Neural progenitor cell (in vitro differentiated cells): ENCODE results near the gene CFAP61. TPM values are rescaled to one million over a fixed set of nuclear protein-coding genes. Genes with fewer than 3 reads are reported as not detected.

Experiments
- DNase-seq: peaks from one replicate; pipeline ENCODE4 v3.0.0-alpha.2; 2016; ENCODE audit warnings: low spot score
- H2AFZ ChIP-seq: fragments of 200-600 bp; sonication (generic); replicated peaks from 2 replicates; pipeline ENCODE4 v1.6.1; 2016; ENCODE audit warnings: antibody characterized with exemption
- H3F3A ChIP-seq: fragments of 200-600 bp; sonication (generic); 2 replicates; pipeline ENCODE4 v1.6.1; 2016; ENCODE audit warnings: antibody characterized with exemption, low read depth
- H3K27ac ChIP-seq: fragments of 200-600 bp; sonication (generic); 2 replicates; pipeline ENCODE4 v1.5.1; 2016; ENCODE audit warnings: mild to moderate bottlenecking
- H3K27me3 ChIP-seq: fragments of 200-600 bp; sonication (generic); 2 replicates; pipeline ENCODE4 v1.6.1; 2016; ENCODE audit warnings: mild to moderate bottlenecking, moderate library complexity
- H3K36me3 ChIP-seq: fragments of 200-600 bp; sonication (generic); 2 replicates; pipeline ENCODE4 v1.5.1; 2016
- H3K4me1 ChIP-seq: fragments of 200-600 bp; sonication (generic); 2 replicates; pipeline ENCODE4 v1.6.1; 2016; ENCODE audit warnings: mixed run types
- H3K4me2 ChIP-seq: fragments of 200-600 bp; sonication (generic); 2 replicates; pipeline ENCODE4 v1.6.1; 2016
- H3K4me3 ChIP-seq: fragments of 200-600 bp; sonication (generic); 2 replicates; pipeline ENCODE4 v1.5.1; 2016
- H3K79me2 ChIP-seq: fragments of 200-600 bp; sonication (generic); 2 replicates; pipeline ENCODE4 v1.6.1; 2016; ENCODE audit warnings: low read depth
- H3K9ac ChIP-seq: fragments of 200-600 bp; sonication (generic); 2 replicates; pipeline ENCODE4 v1.6.1; 2016
- H3K9me3 ChIP-seq: fragments of 200-600 bp; sonication (generic); 2 replicates; pipeline ENCODE4 v1.5.1; 2016; ENCODE audit warnings: low read depth
- H4K20me1 ChIP-seq: fragments of 200-600 bp; sonication (generic); 2 replicates; pipeline ENCODE4 v1.6.1; 2016; ENCODE audit warnings: low read depth
- H3K27ac Mint-ChIP-seq: 3 replicates; pipeline ENCODE4 v1.8.0; 2021; ENCODE audit warnings: mixed read lengths
- H3K27me3 Mint-ChIP-seq: 2 replicates; pipeline ENCODE4 v1.8.0; 2022; ENCODE audit warnings: low read depth, mild to moderate bottlenecking, inconsistent platforms, moderate library complexity, mixed read lengths; ENCODE audit not compliant: insufficient read depth
- H3K36me3 Mint-ChIP-seq: 3 replicates; pipeline ENCODE4 v1.8.0; 2021; ENCODE audit warnings: mixed read lengths
- H3K4me1 Mint-ChIP-seq: 3 replicates; pipeline ENCODE4 v1.8.0; 2021; ENCODE audit warnings: mixed read lengths
- H3K4me3 Mint-ChIP-seq: 3 replicates; pipeline ENCODE4 v1.8.0; 2021; ENCODE audit warnings: mild to moderate bottlenecking, moderate library complexity, mixed read lengths
- H3K9me3 Mint-ChIP-seq: 3 replicates; pipeline ENCODE4 v1.8.0; 2020; ENCODE audit warnings: mixed read lengths
- EZH2 ChIP-seq: fragments of 200-600 bp; sonication (generic); IDR thresholded peaks from 2 replicates; pipeline ENCODE4 v1.6.1; 2017; ENCODE audit warnings: antibody characterized with exemption, mild to moderate bottlenecking, moderate library complexity
- EZH2phosphoT487 ChIP-seq: fragments of 200-600 bp; sonication (generic); IDR thresholded peaks from 2 replicates; pipeline ENCODE4 v1.6.1; 2017; ENCODE audit warnings: antibody characterized with exemption
- total RNA-seq: library from RNA; depleted of rRNA; stranded (reverse); fragments of >200 nt; gene quantifications from 2 replicates; pipeline ENCODE4 v1.2.3, GENCODE V29; 2015; ENCODE audit warnings: low replicate concordance
- TF ChIP-seq, protein P1 (sequence below): fragments of 200-600 bp; sonication (generic); IDR thresholded peaks from 2 replicates; pipeline ENCODE4 v1.5.1; 2017; ENCODE audit warnings: antibody characterized with exemption, mild to moderate bottlenecking

Gene CFAP61
- total RNA-seq, 1 donor from 2014 or later: not detected

- no peaks in the 10 kb centered on the region for H3K9me3 ChIP-seq
- no peaks in the 10 kb centered on the region for H3K79me2 ChIP-seq
- Mint-ChIP-seq H3K27me3 (peaks cover 2% of the 10 kb centered on the region), H3K9me3 (no peaks in the 10 kb centered on the region), H3K36me3 (no peaks in the 10 kb centered on the region), H3K27ac (peak overlapping the region; percentile 86), H3K4me3 (no peak overlapping the region), H3K4me1 (peaks cover 51% of the 10 kb centered on the region)
- TF ChIP-seq EZH2phosphoT487 (no peak), EZH2 (no peak)
- TF ChIP-seq, protein P1, sequence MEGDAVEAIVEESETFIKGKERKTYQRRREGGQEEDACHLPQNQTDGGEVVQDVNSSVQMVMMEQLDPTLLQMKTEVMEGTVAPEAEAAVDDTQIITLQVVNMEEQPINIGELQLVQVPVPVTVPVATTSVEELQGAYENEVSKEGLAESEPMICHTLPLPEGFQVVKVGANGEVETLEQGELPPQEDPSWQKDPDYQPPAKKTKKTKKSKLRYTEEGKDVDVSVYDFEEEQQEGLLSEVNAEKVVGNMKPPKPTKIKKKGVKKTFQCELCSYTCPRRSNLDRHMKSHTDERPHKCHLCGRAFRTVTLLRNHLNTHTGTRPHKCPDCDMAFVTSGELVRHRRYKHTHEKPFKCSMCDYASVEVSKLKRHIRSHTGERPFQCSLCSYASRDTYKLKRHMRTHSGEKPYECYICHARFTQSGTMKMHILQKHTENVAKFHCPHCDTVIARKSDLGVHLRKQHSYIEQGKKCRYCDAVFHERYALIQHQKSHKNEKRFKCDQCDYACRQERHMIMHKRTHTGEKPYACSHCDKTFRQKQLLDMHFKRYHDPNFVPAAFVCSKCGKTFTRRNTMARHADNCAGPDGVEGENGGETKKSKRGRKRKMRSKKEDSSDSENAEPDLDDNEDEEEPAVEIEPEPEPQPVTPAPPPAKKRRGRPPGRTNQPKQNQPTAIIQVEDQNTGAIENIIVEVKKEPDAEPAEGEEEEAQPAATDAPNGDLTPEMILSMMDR: no peak
- peak overlapping the region; percentile 78 for H2AFZ ChIP-seq
- DNase-seq: peak; percentile 38
- no peak overlapping the region for H3K9ac ChIP-seq
- peaks cover 19% of the 10 kb centered on the region for H3K4me1 ChIP-seq
- no peak overlapping the region for H3K4me3 ChIP-seq
- no peaks in the 10 kb centered on the region for H3K36me3 ChIP-seq
- peaks cover 4% of the 10 kb centered on the region for H3F3A ChIP-seq
- no peaks in the 10 kb centered on the region for H3K27me3 ChIP-seq
- no peak overlapping the region for H3K27ac ChIP-seq
- peak overlapping the region; percentile 40 for H3K4me2 ChIP-seq
- H4K20me1 ChIP-seq: no peaks in the 10 kb centered on the region
Observed at GRCh38 chr20:20199361-20200160, 147.2 kb downstream of the CFAP61 start.

- no peak for DNase-seq
- H3K9ac ChIP-seq: no peak overlapping the region
- no peak overlapping the region for H3K4me3 Mint-ChIP-seq
- no peaks in the 10 kb centered on the region for H3K9me3 ChIP-seq
- no peaks in the 10 kb centered on the region for H3K36me3 Mint-ChIP-seq
- H3K4me1 Mint-ChIP-seq: peaks cover 54% of the 10 kb centered on the region
- peaks cover 19% of the 10 kb centered on the region for H3K4me1 ChIP-seq
- no peak overlapping the region for H2AFZ ChIP-seq
- peaks cover 4% of the 10 kb centered on the region for H3K27me3 Mint-ChIP-seq
- H4K20me1 ChIP-seq: no peaks in the 10 kb centered on the region
- peaks cover 4% of the 10 kb centered on the region for H3F3A ChIP-seq
- H3K4me2 ChIP-seq: no peak overlapping the region
- no peaks in the 10 kb centered on the region for H3K27me3 ChIP-seq
- TF ChIP-seq, protein P1: no peak
- no peak for TF ChIP-seq EZH2
- TF ChIP-seq EZH2phosphoT487: no peak
- no peaks in the 10 kb centered on the region for H3K9me3 Mint-ChIP-seq
- no peaks in the 10 kb centered on the region for H3K36me3 ChIP-seq
- no peaks in the 10 kb centered on the region for H3K79me2 ChIP-seq
- H3K4me3 ChIP-seq: no peak overlapping the region
- H3K27ac Mint-ChIP-seq: peak overlapping the region; percentile 69
- no peak overlapping the region for H3K27ac ChIP-seq
Observed at GRCh38 chr20:20201124-20201523, 148.8 kb downstream of the CFAP61 start.

- Histone ChIP-seq H2AFZ (no peak overlapping the region), H3K27me3 (no peaks in the 10 kb centered on the region), H3K27ac (no peak overlapping the region), H4K20me1 (no peaks in the 10 kb centered on the region), H3K9ac (no peak overlapping the region), H3K79me2 (no peaks in the 10 kb centered on the region), H3K4me1 (peaks cover 19% of the 10 kb centered on the region), H3K4me2 (no peak overlapping the region), H3K36me3 (no peaks in the 10 kb centered on the region), H3F3A (peaks cover 4% of the 10 kb centered on the region), H3K4me3 (no peak overlapping the region), H3K9me3 (no peaks in the 10 kb centered on the region)
- H3K27me3 Mint-ChIP-seq: peaks cover 4% of the 10 kb centered on the region
- H3K27ac Mint-ChIP-seq: no peak overlapping the region
- H3K9me3 Mint-ChIP-seq: no peaks in the 10 kb centered on the region
- H3K36me3 Mint-ChIP-seq: no peaks in the 10 kb centered on the region
- DNase-seq: no peak
- no peak for TF ChIP-seq EZH2
- H3K4me1 Mint-ChIP-seq: peaks cover 54% of the 10 kb centered on the region
- H3K4me3 Mint-ChIP-seq: no peak overlapping the region
Observed at GRCh38 chr20:20201639-20202038, 149.3 kb downstream of the CFAP61 start.

GRCh38 chr20:20202768-20203167, 150.4 kb downstream of the CFAP61 start:
- H3K36me3 Mint-ChIP-seq: no peaks in the 10 kb centered on the region
- TF ChIP-seq EZH2 (no peak), EZH2phosphoT487 (no peak)
- TF ChIP-seq, protein P1: no peak
- Histone ChIP-seq H2AFZ (no peak overlapping the region), H3F3A (peaks cover 15% of the 10 kb centered on the region), H3K36me3 (no peaks in the 10 kb centered on the region), H3K9me3 (no peaks in the 10 kb centered on the region), H4K20me1 (no peaks in the 10 kb centered on the region), H3K79me2 (no peaks in the 10 kb centered on the region), H3K4me3 (no peak overlapping the region), H3K27ac (no peak overlapping the region), H3K4me2 (no peak overlapping the region), H3K27me3 (no peaks in the 10 kb centered on the region), H3K9ac (no peak overlapping the region), H3K4me1 (peaks cover 30% of the 10 kb centered on the region)
- DNase-seq: no peak
- no peak overlapping the region for H3K27ac Mint-ChIP-seq
- H3K9me3 Mint-ChIP-seq: no peaks in the 10 kb centered on the region
- H3K4me1 Mint-ChIP-seq: peaks cover 62% of the 10 kb centered on the region
- H3K4me3 Mint-ChIP-seq: no peak overlapping the region
- H3K27me3 Mint-ChIP-seq: peaks cover 4% of the 10 kb centered on the region
